ENCODE measurements around the gene WDR18. TPM values are rescaled to one million over a fixed set of nuclear protein-coding genes. Genes with fewer than 3 reads are reported as not detected.

Gene WDR18
- total and polyA plus RNA-seq, 2 experiments from 2014 or later = 143 to 241 TPM

DNA sequence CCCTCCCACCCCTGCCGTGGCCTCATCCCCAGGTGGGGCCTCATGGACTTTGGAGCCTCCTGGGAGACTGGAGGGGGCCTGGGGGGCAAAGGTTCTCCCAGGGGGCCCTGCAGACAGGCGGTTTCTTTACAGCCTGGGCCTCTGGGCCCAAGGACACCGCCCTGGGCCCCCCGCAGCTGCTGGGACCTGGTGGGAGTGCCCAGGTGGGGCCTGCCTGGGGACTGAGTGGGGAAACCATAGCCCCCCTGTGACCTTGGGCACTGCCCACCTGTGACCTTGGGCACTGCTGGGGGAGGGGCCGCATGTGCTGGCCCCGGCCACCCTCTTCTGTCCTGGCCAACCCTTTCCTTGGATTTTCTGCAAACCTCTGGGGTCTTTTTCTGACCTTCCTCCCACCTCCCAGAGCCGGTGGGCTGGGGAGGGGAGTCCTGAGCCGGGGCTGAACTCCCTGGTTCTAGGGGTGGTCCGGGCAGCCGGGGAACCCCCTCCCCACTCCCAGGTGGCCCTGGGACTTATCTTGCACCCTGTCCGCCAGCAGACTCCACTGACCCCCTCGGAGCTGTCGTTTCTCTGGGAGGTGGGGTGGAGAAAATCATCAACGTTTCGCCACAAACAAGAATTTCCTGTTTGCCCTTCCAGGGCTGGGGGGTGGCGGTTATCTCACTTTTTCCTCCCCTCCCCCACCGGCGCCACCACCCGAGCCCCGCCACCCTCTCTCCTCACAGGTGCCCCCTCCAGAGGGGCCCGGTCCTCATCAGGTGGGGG lies 31.3 kb upstream of the WDR18 start:
- peaks cover 3% of the 10 kb centered on the region for H3K36me3 ChIP-seq
- H3K27me3 ChIP-seq = no peaks in the 10 kb centered on the region
- H3K4me3 ChIP-seq = peak overlapping the region; percentile 6
- peak in 1 of 2 donors; percentile 59 for DNase-seq (ENCODE audit: low read depth in 1 of 2, low spot score in 1 of 2)
- H3K27ac ChIP-seq = peak overlapping the region; percentile 91
- TF ChIP-seq, protein P1, sequence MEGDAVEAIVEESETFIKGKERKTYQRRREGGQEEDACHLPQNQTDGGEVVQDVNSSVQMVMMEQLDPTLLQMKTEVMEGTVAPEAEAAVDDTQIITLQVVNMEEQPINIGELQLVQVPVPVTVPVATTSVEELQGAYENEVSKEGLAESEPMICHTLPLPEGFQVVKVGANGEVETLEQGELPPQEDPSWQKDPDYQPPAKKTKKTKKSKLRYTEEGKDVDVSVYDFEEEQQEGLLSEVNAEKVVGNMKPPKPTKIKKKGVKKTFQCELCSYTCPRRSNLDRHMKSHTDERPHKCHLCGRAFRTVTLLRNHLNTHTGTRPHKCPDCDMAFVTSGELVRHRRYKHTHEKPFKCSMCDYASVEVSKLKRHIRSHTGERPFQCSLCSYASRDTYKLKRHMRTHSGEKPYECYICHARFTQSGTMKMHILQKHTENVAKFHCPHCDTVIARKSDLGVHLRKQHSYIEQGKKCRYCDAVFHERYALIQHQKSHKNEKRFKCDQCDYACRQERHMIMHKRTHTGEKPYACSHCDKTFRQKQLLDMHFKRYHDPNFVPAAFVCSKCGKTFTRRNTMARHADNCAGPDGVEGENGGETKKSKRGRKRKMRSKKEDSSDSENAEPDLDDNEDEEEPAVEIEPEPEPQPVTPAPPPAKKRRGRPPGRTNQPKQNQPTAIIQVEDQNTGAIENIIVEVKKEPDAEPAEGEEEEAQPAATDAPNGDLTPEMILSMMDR (IDR thresholded peaks at IDR 0.05; ENCODE audit: low read depth, low read length) = no peak
- H3K4me1 ChIP-seq (ENCODE audit: low read depth) = peaks cover 41% of the 10 kb centered on the region
- no peaks in the 10 kb centered on the region for H3K9me3 ChIP-seq (ENCODE audit: low read depth)

GRCh38 chr19:953445-954271 lies 30.5 kb upstream of the WDR18 start:
- Histone ChIP-seq H3K4me1 (ENCODE audit: low read depth) (peaks cover 41% of the 10 kb centered on the region), H3K4me3 (peak overlapping the region; percentile 6), H3K27me3 (no peaks in the 10 kb centered on the region), H3K27ac (peak overlapping the region; percentile 91), H3K36me3 (no peaks in the 10 kb centered on the region), H3K9me3 (ENCODE audit: low read depth) (no peaks in the 10 kb centered on the region)
- TF ChIP-seq, protein P1 (IDR thresholded peaks at IDR 0.05; ENCODE audit: low read depth, low read length) = no peak
- DNase-seq (ENCODE audit: low read depth in 1 of 2, low spot score in 1 of 2) = peak; percentile 26 to 33

DNA sequence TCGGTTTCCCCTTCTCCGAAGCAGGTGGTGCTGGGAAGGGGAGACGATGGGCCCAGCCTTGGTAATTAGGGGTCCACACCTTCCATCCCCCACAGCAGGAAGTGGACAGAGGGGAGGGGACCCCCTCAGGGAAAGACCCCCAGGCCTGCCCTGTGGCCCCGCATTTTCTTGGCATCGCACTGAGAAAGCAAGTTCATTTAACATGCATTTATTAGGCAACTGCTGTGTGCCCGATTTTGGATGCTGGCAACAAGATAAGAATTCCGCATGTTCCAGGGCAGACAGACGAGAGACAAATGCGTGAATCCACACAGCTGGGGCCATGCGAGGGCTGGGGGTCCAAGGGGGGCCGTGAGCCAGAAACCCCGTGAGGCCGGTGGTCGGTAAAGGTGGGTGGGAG lies 29.9 kb upstream of the WDR18 start:
- H3K27me3 ChIP-seq = no peaks in the 10 kb centered on the region
- no peaks in the 10 kb centered on the region for H3K36me3 ChIP-seq
- TF ChIP-seq, protein P1 (IDR thresholded peaks at IDR 0.05; ENCODE audit: low read depth, low read length) = no peak
- peaks cover 41% of the 10 kb centered on the region for H3K4me1 ChIP-seq (ENCODE audit: low read depth)
- H3K9me3 ChIP-seq (ENCODE audit: low read depth) = no peaks in the 10 kb centered on the region
- DNase-seq (ENCODE audit: low read depth in 1 of 2, low spot score in 1 of 2) = no peak
- H3K4me3 ChIP-seq = no peak overlapping the region
- peak overlapping the region; percentile 91 for H3K27ac ChIP-seq

- no peaks in the 10 kb centered on the region for H3K9me3 ChIP-seq (ENCODE audit: low read depth)
- no peaks in the 10 kb centered on the region for H3K27me3 ChIP-seq
- TF ChIP-seq, protein P1 (IDR thresholded peaks at IDR 0.05; ENCODE audit: low read depth, low read length) = no peak
- H3K27ac ChIP-seq = peak overlapping the region; percentile 91
- no peaks in the 10 kb centered on the region for H3K36me3 ChIP-seq
- no peak overlapping the region for H3K4me3 ChIP-seq
- peaks cover 41% of the 10 kb centered on the region for H3K4me1 ChIP-seq (ENCODE audit: low read depth)
- DNase-seq (ENCODE audit: low read depth in 1 of 2, low spot score in 1 of 2) = peak in 1 of 2 donors; percentile 46
Measured at GRCh38 chr19:954672-955494, 29.3 kb upstream of the WDR18 start.

All from cardiac muscle cell (in vitro differentiated cells and primary cell).